Loucy (cell line): ENCODE measurements around the gene NBAS.
A peak's percentile ranks its signal among the peaks of the same experiment; 100 is the strongest.

Source experiments
- H2AFZ ChIP-seq: fragments of 200-600 bp; sonication (generic); 2 replicates; pipeline ENCODE4 v1.6.0; 2016; ENCODE audit warnings: antibody characterized with exemption, mild to moderate bottlenecking, low read length, moderate library complexity
- H3F3A ChIP-seq: fragments of 200-600 bp; 2 replicates; pipeline ENCODE4 v1.6.0; 2016; ENCODE audit warnings: antibody characterized with exemption, low read depth, mild to moderate bottlenecking
- H3K27me3 ChIP-seq: fragments of 200-600 bp; sonication (generic); 2 replicates; pipeline ENCODE4 v1.6.1; 2014; ENCODE audit warnings: low read length, mild to moderate bottlenecking; ENCODE audit not compliant: insufficient read depth, poor library complexity, severe bottlenecking
- H3K36me3 ChIP-seq: fragments of 200-600 bp; sonication (generic); 2 replicates; pipeline ENCODE4 v1.6.1; 2016; ENCODE audit warnings: low read length; ENCODE audit not compliant: insufficient read depth
- H3K4me1 ChIP-seq: fragments of 200-600 bp; sonication (generic); 2 replicates; pipeline ENCODE4 v1.5.1; 2014; ENCODE audit warnings: low read length, mild to moderate bottlenecking; ENCODE audit not compliant: insufficient read depth, poor library complexity, severe bottlenecking
- H3K4me2 ChIP-seq: fragments of 200-600 bp; sonication (generic); 2 replicates; pipeline ENCODE4 v1.6.0; 2014; ENCODE audit warnings: antibody characterized with exemption, low read length, low read depth, mild to moderate bottlenecking; ENCODE audit not compliant: poor library complexity, severe bottlenecking
- H3K4me3 ChIP-seq: fragments of 200-600 bp; sonication (generic); 2 replicates; pipeline ENCODE4 v1.5.1; 2014; ENCODE audit warnings: low read length, mild to moderate bottlenecking, mixed read lengths; ENCODE audit not compliant: poor library complexity, severe bottlenecking
- H3K79me2 ChIP-seq: fragments of 200-600 bp; sonication (generic); 2 replicates; pipeline ENCODE4 v1.6.1; 2014; ENCODE audit warnings: low read length; ENCODE audit not compliant: insufficient read depth
- H3K9ac ChIP-seq: fragments of 200-600 bp; sonication (generic); 2 replicates; pipeline ENCODE4 v1.6.0; 2014; ENCODE audit warnings: mild to moderate bottlenecking, low read depth, low read length, moderate library complexity; ENCODE audit not compliant: poor library complexity, severe bottlenecking
- H3K9me2 ChIP-seq: fragments of 200-600 bp; sonication (generic); replicated peaks from 2 replicates; pipeline ENCODE4 v1.6.1; 2016; ENCODE audit warnings: low read depth, low read length, mixed read lengths
- H3K9me3 ChIP-seq: fragments of 200-600 bp; sonication (generic); 2 replicates; pipeline ENCODE4 v1.6.1; 2014; ENCODE audit warnings: mild to moderate bottlenecking, antibody characterized with exemption, low read length, low read depth; ENCODE audit not compliant: insufficient read depth
- H4K20me1 ChIP-seq: fragments of 200-600 bp; sonication (generic); 2 replicates; pipeline ENCODE4 v1.6.0; 2014; ENCODE audit warnings: antibody characterized with exemption, low read length, mild to moderate bottlenecking; ENCODE audit not compliant: insufficient read depth, poor library complexity, severe bottlenecking
- EZH2phosphoT487 ChIP-seq: fragments of 200-600 bp; IDR thresholded peaks from 2 replicates; pipeline ENCODE4 v1.6.1; 2018; ENCODE audit warnings: antibody characterized with exemption, mild to moderate bottlenecking, moderate library complexity, borderline replicate concordance
- TF ChIP-seq, protein P1 (sequence below): fragments of 200-600 bp; sonication (generic); conservative IDR thresholded peaks from 2 replicates; pipeline ENCODE4 v1.5.1; 2014; ENCODE audit warnings: mild to moderate bottlenecking, antibody characterized with exemption, low read length

Gene NBAS

DNA sequence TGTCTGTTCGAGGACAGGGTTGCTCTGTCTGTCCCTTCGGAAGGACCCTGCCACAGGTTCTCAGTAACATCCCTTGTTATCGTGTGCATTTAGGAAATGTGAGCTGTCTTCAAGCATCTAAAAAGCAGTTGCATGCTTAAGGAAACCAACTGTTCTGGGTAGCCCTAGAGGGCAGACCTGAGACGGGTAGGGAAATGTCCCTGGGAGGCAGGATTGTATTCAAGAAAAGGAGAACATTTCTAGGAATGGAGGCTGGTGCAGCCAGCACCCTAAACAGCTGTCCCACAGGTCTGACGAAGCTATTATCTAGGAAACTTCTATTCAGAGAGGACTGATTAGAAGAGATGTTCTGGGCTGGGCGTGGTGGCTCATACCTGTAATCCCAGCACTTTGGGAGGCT is 414.2 kb downstream of the NBAS start:
- no peak overlapping the region for H3K4me2 ChIP-seq
- peaks cover 5% of the 10 kb centered on the region for H3F3A ChIP-seq
- no peak overlapping the region for H2AFZ ChIP-seq
- no peaks in the 10 kb centered on the region for H3K9me3 ChIP-seq
- no peak overlapping the region for H3K9ac ChIP-seq
- H3K79me2 ChIP-seq = no peaks in the 10 kb centered on the region
- no peaks in the 10 kb centered on the region for H3K36me3 ChIP-seq
- TF ChIP-seq, protein P1, sequence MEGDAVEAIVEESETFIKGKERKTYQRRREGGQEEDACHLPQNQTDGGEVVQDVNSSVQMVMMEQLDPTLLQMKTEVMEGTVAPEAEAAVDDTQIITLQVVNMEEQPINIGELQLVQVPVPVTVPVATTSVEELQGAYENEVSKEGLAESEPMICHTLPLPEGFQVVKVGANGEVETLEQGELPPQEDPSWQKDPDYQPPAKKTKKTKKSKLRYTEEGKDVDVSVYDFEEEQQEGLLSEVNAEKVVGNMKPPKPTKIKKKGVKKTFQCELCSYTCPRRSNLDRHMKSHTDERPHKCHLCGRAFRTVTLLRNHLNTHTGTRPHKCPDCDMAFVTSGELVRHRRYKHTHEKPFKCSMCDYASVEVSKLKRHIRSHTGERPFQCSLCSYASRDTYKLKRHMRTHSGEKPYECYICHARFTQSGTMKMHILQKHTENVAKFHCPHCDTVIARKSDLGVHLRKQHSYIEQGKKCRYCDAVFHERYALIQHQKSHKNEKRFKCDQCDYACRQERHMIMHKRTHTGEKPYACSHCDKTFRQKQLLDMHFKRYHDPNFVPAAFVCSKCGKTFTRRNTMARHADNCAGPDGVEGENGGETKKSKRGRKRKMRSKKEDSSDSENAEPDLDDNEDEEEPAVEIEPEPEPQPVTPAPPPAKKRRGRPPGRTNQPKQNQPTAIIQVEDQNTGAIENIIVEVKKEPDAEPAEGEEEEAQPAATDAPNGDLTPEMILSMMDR = 0 out of 2 replicates have a peak, but pooled peaks have one; percentile 25
- TF ChIP-seq EZH2phosphoT487 = no peak
- no peaks in the 10 kb centered on the region for H3K27me3 ChIP-seq
- no peaks in the 10 kb centered on the region for H3K9me2 ChIP-seq
- no peak overlapping the region for H3K4me3 ChIP-seq
- no peaks in the 10 kb centered on the region for H4K20me1 ChIP-seq
- H3K4me1 ChIP-seq = peaks cover 20% of the 10 kb centered on the region

DNA sequence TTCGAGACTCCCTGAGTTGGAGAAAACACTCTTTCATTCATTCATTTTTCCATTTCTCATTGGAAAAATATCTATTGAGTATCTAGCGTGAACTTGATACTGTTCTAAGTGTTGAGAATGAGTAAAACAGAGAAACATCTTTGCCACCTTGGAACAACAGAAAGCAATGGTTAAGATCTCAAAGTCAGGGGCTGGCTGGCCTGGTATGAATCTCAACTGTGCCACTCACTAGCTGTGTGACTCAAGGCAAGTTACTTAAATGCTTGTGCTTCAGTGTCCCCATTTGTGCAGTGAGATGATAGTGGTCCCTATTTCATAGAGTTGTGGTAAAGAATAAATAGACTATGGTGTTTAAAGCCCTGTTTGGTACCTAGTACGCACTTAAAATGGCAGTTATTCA is 415.2 kb downstream of the NBAS start:
- Histone ChIP-seq H3K4me3 (no peak overlapping the region), H3K4me2 (no peak overlapping the region), H3K79me2 (no peaks in the 10 kb centered on the region), H3K9me3 (no peaks in the 10 kb centered on the region), H3K9me2 (no peaks in the 10 kb centered on the region), H3K9ac (no peak overlapping the region), H4K20me1 (no peaks in the 10 kb centered on the region), H3K27me3 (no peaks in the 10 kb centered on the region), H3K4me1 (peaks cover 30% of the 10 kb centered on the region), H3K36me3 (no peaks in the 10 kb centered on the region), H3F3A (peaks cover 15% of the 10 kb centered on the region), H2AFZ (no peak overlapping the region)
- TF ChIP-seq, protein P1 = no peak

DNA sequence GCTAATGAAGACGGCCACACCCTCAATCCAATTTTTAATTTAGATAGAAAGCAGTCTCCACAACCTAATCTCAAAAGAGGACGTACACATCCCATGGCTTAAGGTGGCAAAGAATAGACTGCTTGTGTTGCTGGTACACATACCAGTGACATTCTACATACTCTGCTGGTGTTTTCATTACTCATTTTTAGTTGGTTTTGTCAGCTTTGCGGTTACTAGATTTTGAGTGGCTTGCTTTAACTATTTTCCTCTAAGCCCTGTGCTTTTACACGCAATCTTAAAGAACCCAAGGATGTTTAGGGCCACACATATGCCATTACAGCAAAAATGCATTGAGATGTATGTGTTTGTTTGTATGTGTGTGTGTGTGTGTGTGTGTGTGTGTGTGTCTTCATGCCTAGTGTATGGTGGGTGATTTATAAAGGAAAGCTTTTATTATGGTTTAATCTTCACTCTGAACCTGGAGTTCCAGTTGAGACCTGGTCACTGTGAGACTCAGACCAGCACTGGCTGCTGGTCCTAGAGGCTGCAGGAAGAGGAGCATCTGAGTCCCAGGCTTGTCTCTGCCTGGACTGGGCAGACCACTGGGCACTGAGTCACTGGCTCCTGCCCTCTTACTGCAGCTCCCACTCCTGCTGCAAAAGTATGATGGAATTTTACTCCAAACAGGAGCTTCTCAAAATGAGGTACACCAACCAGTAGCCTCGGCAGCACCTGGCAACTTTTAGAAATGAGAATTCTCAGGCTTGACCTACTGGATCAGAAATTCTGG is 415.9 kb downstream of the NBAS start:
- H2AFZ ChIP-seq = no peak overlapping the region
- no peaks in the 10 kb centered on the region for H3K9me2 ChIP-seq
- peaks cover 15% of the 10 kb centered on the region for H3F3A ChIP-seq
- H4K20me1 ChIP-seq = no peaks in the 10 kb centered on the region
- H3K36me3 ChIP-seq = no peaks in the 10 kb centered on the region
- H3K79me2 ChIP-seq = no peaks in the 10 kb centered on the region
- no peak overlapping the region for H3K9ac ChIP-seq
- no peak for TF ChIP-seq EZH2phosphoT487
- TF ChIP-seq, protein P1 = no peak
- no peak overlapping the region for H3K4me3 ChIP-seq
- no peaks in the 10 kb centered on the region for H3K27me3 ChIP-seq
- H3K4me2 ChIP-seq = no peak overlapping the region
- no peaks in the 10 kb centered on the region for H3K9me3 ChIP-seq
- H3K4me1 ChIP-seq = peaks cover 35% of the 10 kb centered on the region
